Measurements from ENCODE around the gene PCDHGA4. TPM values are rescaled to one million over a fixed set of nuclear protein-coding genes. Genes with fewer than 3 reads are reported as not detected.

PCDHGA4 gene
- total RNA-seq, 4 donors from 2014 or later = 2.7 to 4.0 (median 3.5) TPM

- no peak for TF ChIP-seq CTCF (IDR thresholded peaks at IDR 0.05; ENCODE audit: low read depth)
These were observed 5.1 kb downstream of the PCDHGA4 start, which contains the start of gene PCDHGB2 for GRCh38 chr5:141359790-141360426. TSS of gene PCDHGB2 (plus strand) at chr5:141359994. CDS start at chr5:141360136, 142 bp downstream.

- TF ChIP-seq CTCF (IDR thresholded peaks at IDR 0.05; ENCODE audit: low read depth) = no peak
These were observed 5.9 kb downstream of the PCDHGA4 start for GRCh38 chr5:141360685-141361084.

- no peak for TF ChIP-seq CTCF (IDR thresholded peaks at IDR 0.05; ENCODE audit: low read depth)
These were observed 7.9 kb downstream of the PCDHGA4 start for GRCh38 chr5:141362719-141363118.

- no peak for TF ChIP-seq CTCF (IDR thresholded peaks at IDR 0.05; ENCODE audit: low read depth)
These were observed 9.3 kb downstream of the PCDHGA4 start, which contains the start of gene PCDHGA5 for GRCh38 chr5:141363952-141364660. TSS of gene PCDHGA5 (plus strand) at chr5:141364162. CDS start at chr5:141364331, 169 bp downstream.

GRCh38 chr5:141366016-141366896 is 11.4 kb downstream of the PCDHGA4 start:
- TF ChIP-seq CTCF (IDR thresholded peaks at IDR 0.05; ENCODE audit: low read depth) = no peak

GRCh38 chr5:141369994-141370848 is 15.4 kb downstream of the PCDHGA4 start, which contains the start of gene PCDHGB3:
TSS of gene PCDHGB3 (plus strand) at chr5:141370242. CDS start at chr5:141370395, 153 bp downstream.
- no peak for TF ChIP-seq CTCF (IDR thresholded peaks at IDR 0.05; ENCODE audit: low read depth)
